WTC11 (cell line): Measurements from ENCODE around the gene PRXL2B. TPM values are rescaled to one million over a fixed set of nuclear protein-coding genes. Genes with fewer than 3 reads are reported as not detected.
"Not testable (repeated sequence)": the region's sequence is repeated elsewhere in the genome, so short reads cannot be mapped to it uniquely, and the experiment has no call there.

Source experiments
- ATAC-seq: fragments of 200-7000 bp; cut with Tn5 transposase; 2 replicates; pipeline ENCODE4 v1.10.0; 2021; ENCODE audit warnings: mild to moderate bottlenecking, moderate library complexity
- CTCF ChIA-PET: fragments of 300-600 bp; sonication (Branson Sonifier 250); formaldehyde crosslinking; loops from one replicate; lab custom pipeline; 2021; ENCODE audit warnings: antibody characterized with exemption; lab: Charles Lee
- POLR2A ChIA-PET: fragments of 350-600 bp; sonication (Branson Sonifier 250); formaldehyde crosslinking; loops from one replicate; lab custom pipeline; 2021; ENCODE audit warnings: antibody characterized with exemption; lab: Charles Lee
- DNase-seq: peaks from one replicate; pipeline ENCODE4 v3.0.0; 2021; ENCODE audit warnings: low spot score
- H3K27ac Mint-ChIP-seq: 2 replicates; pipeline ENCODE4 v1.8.0; 2021; ENCODE audit warnings: mixed read lengths
- H3K27me3 Mint-ChIP-seq: 2 replicates; pipeline ENCODE4 v1.8.0; 2021; ENCODE audit warnings: low read depth, mild to moderate bottlenecking, moderate library complexity, mixed read lengths
- H3K36me3 Mint-ChIP-seq: 2 replicates; pipeline ENCODE4 v1.8.0; 2021; ENCODE audit warnings: mixed read lengths
- H3K4me1 Mint-ChIP-seq: 2 replicates; pipeline ENCODE4 v1.8.0; 2022; ENCODE audit warnings: mixed read lengths
- H3K4me3 Mint-ChIP-seq: 2 replicates; pipeline ENCODE4 v1.8.0; 2021; ENCODE audit warnings: mild to moderate bottlenecking, moderate library complexity, mixed read lengths
- H3K9me3 Mint-ChIP-seq: 2 replicates; pipeline ENCODE4 v1.8.0; 2021; ENCODE audit warnings: mixed read lengths
- ATF1 ChIP-seq: sonication (generic); formaldehyde crosslinking; IDR thresholded peaks from 2 replicates; pipeline ENCODE4 v1.8.1; 2023; ENCODE audit warnings: mild to moderate bottlenecking, moderate library complexity, missing genetic modification reagents
- CREB1 ChIP-seq: sonication (generic); formaldehyde crosslinking; IDR thresholded peaks from 2 replicates; pipeline ENCODE4 v1.8.0; 2023; ENCODE audit warnings: mild to moderate bottlenecking, missing genetic modification reagents
- E2F4 ChIP-seq: sonication (generic); formaldehyde crosslinking; IDR thresholded peaks from 2 replicates; pipeline ENCODE4 v1.8.1; 2022; ENCODE audit warnings: low read depth, mild to moderate bottlenecking, moderate library complexity, missing genetic modification reagents, borderline replicate concordance
- FOXK1 ChIP-seq: sonication (generic); formaldehyde crosslinking; IDR thresholded peaks from 2 replicates; pipeline ENCODE4 v1.8.0; 2022; ENCODE audit warnings: mild to moderate bottlenecking, moderate library complexity, missing genetic modification reagents
- GRHL2 ChIP-seq: fragments of 250-450 bp; sonication (Bioruptor Pico); IDR thresholded peaks from 2 replicates; pipeline ENCODE4 v1.8.0; 2022; ENCODE audit warnings: mild to moderate bottlenecking, moderate library complexity; ENCODE audit not compliant: insufficient replicate concordance, severe bottlenecking
- IRF2 ChIP-seq: sonication (generic); formaldehyde crosslinking; IDR thresholded peaks from 2 replicates; pipeline ENCODE4 v1.8.0; 2022; ENCODE audit warnings: low read depth, missing genetic modification reagents, borderline replicate concordance
- MAX ChIP-seq: sonication (generic); formaldehyde crosslinking; IDR thresholded peaks from 2 replicates; pipeline ENCODE4 v1.8.0; 2022; ENCODE audit warnings: mild to moderate bottlenecking, missing genetic modification reagents
- NFYB ChIP-seq: sonication (generic); formaldehyde crosslinking; conservative IDR thresholded peaks from 2 replicates; pipeline ENCODE4 v1.8.0; 2022; ENCODE audit warnings: low read depth, missing genetic modification reagents
- OVOL2 ChIP-seq: fragments of 250-450 bp; sonication (Bioruptor Pico); IDR thresholded peaks from 2 replicates; pipeline ENCODE4 v1.9.0; 2021; ENCODE audit warnings: mild to moderate bottlenecking, borderline replicate concordance
- PRDM15 ChIP-seq: sonication (generic); formaldehyde crosslinking; IDR thresholded peaks from 2 replicates; pipeline ENCODE4 v1.8.0; 2022; ENCODE audit warnings: missing genetic modification reagents
- PRRX2 ChIP-seq: fragments of 250-450 bp; sonication (Bioruptor Pico); IDR thresholded peaks from 2 replicates; pipeline ENCODE4 v1.8.0; 2021; ENCODE audit warnings: mild to moderate bottlenecking
- RELA ChIP-seq: sonication (generic); formaldehyde crosslinking; IDR thresholded peaks from 2 replicates; pipeline ENCODE4 v1.8.1; 2022; ENCODE audit warnings: missing genetic modification reagents, mild to moderate bottlenecking, borderline replicate concordance
- SMAD4 ChIP-seq: sonication (generic); formaldehyde crosslinking; IDR thresholded peaks from 2 replicates; pipeline ENCODE4 v1.8.0; 2022; ENCODE audit warnings: mild to moderate bottlenecking, missing genetic modification reagents
- SOX15 ChIP-seq: fragments of 250-450 bp; sonication (Bioruptor Pico); IDR thresholded peaks from 2 replicates; pipeline ENCODE4 v1.9.0; 2021; ENCODE audit warnings: mild to moderate bottlenecking
- TEAD1 ChIP-seq: sonication (generic); formaldehyde crosslinking; IDR thresholded peaks from 2 replicates; pipeline ENCODE4 v1.8.0; 2022; ENCODE audit warnings: mild to moderate bottlenecking, missing genetic modification reagents
- ZBTB21 ChIP-seq: sonication (generic); formaldehyde crosslinking; IDR thresholded peaks from 2 replicates; pipeline ENCODE4 v1.8.1; 2023; ENCODE audit warnings: mild to moderate bottlenecking, missing genetic modification reagents, borderline replicate concordance
- total RNA-seq: library from RNA; stranded (reverse); gene quantifications from 3 replicates; pipeline ENCODE4 v1.2.3, GENCODE V29; 2021
- TF ChIP-seq, protein P1 (sequence below): sonication (generic); formaldehyde crosslinking; IDR thresholded peaks from 2 replicates; pipeline ENCODE4 v1.8.1; 2023; ENCODE audit warnings: mild to moderate bottlenecking, missing genetic modification reagents
- TF ChIP-seq, protein P2 (sequence below): fragments of 250-450 bp; sonication (Bioruptor Pico); IDR thresholded peaks from 2 replicates; pipeline ENCODE4 v1.8.0; 2021; ENCODE audit warnings: mild to moderate bottlenecking
- TF ChIP-seq, protein P3 (sequence below): sonication (generic); formaldehyde crosslinking; IDR thresholded peaks from 2 replicates; pipeline ENCODE4 v1.8.0; 2023; ENCODE audit warnings: mild to moderate bottlenecking, missing genetic modification reagents

PRXL2B gene
- total RNA-seq, 1 experiment from 2014 or later = 50.3 TPM

DNA sequence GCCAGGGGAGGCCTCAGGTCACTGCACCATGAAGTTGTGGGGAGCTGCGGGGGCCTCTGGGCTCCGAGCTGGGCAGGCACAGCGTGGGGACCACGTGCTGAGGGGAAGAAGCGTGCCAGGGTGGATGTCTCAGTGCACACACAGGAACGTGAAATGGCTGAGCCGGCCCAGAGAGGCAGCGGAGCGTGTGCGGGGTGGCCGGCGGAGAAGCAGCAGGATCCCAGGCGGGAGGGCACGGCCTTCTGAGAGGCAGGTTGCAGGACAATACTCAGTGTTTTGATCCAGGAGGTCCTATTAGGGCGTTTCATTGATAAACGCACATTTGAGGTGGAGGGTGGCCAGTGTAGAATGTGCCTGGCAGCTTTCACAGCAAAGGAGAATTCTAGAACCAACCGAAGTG is 17.5 kb upstream of the PRXL2B start:
- DNase-seq = no peak
- ChIA-PET CTCF (no interaction called here), POLR2A (no interaction called here)
- Mint-ChIP-seq H3K27ac (no peak overlapping the region; the same call in 1 of the 2 replicates), H3K36me3 (peaks cover 11% of the 10 kb centered on the region; the same call in 1 of the 2 replicates), H3K4me1 (0 out of 2 replicates have a peak, but pooled peaks cover 3% of the 10 kb centered on the region), H3K27me3 (peaks cover 11% of the 10 kb centered on the region; the same call in 1 of the 2 replicates)
- ATAC-seq = no peak
- TF ChIP-seq, protein P1, sequence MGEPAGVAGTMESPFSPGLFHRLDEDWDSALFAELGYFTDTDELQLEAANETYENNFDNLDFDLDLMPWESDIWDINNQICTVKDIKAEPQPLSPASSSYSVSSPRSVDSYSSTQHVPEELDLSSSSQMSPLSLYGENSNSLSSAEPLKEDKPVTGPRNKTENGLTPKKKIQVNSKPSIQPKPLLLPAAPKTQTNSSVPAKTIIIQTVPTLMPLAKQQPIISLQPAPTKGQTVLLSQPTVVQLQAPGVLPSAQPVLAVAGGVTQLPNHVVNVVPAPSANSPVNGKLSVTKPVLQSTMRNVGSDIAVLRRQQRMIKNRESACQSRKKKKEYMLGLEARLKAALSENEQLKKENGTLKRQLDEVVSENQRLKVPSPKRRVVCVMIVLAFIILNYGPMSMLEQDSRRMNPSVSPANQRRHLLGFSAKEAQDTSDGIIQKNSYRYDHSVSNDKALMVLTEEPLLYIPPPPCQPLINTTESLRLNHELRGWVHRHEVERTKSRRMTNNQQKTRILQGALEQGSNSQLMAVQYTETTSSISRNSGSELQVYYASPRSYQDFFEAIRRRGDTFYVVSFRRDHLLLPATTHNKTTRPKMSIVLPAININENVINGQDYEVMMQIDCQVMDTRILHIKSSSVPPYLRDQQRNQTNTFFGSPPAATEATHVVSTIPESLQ (CRISPR knock-in tag) = no peak
- TF ChIP-seq FOXK1 (CRISPR knock-in tag) (no peak), ATF1 (CRISPR knock-in tag) (no peak)
- TF ChIP-seq, protein P2, sequence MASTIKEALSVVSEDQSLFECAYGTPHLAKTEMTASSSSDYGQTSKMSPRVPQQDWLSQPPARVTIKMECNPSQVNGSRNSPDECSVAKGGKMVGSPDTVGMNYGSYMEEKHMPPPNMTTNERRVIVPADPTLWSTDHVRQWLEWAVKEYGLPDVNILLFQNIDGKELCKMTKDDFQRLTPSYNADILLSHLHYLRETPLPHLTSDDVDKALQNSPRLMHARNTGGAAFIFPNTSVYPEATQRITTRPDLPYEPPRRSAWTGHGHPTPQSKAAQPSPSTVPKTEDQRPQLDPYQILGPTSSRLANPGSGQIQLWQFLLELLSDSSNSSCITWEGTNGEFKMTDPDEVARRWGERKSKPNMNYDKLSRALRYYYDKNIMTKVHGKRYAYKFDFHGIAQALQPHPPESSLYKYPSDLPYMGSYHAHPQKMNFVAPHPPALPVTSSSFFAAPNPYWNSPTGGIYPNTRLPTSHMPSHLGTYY = no peak
- TF ChIP-seq, all 79 proteins: peak for 0
- Mint-ChIP-seq H3K9me3 (peaks cover 18% of the 10 kb centered on the region), H3K4me3 (no peak overlapping the region)

- POLR2A ChIA-PET, H3K27ac Mint-ChIP-seq, H3K4me3 Mint-ChIP-seq, DNase-seq, H3K4me1 Mint-ChIP-seq, ATAC-seq: not testable (repeated sequence)
- Mint-ChIP-seq H3K36me3 (peaks cover 13% of the 10 kb centered on the region; the same call in 1 of the 2 replicates), H3K9me3 (peaks cover 21% of the 10 kb centered on the region), H3K27me3 (peaks cover 11% of the 10 kb centered on the region; the same call in 1 of the 2 replicates)
- CTCF ChIA-PET = interaction anchor here (1.0 kb wide), 1 partner anchor 254 kb away, joined by 3 read pairs; no protein-coding TSS in a partner anchor
Observed at GRCh38 chr1:2569703-2570102, 16.9 kb upstream of the PRXL2B start.

DNA sequence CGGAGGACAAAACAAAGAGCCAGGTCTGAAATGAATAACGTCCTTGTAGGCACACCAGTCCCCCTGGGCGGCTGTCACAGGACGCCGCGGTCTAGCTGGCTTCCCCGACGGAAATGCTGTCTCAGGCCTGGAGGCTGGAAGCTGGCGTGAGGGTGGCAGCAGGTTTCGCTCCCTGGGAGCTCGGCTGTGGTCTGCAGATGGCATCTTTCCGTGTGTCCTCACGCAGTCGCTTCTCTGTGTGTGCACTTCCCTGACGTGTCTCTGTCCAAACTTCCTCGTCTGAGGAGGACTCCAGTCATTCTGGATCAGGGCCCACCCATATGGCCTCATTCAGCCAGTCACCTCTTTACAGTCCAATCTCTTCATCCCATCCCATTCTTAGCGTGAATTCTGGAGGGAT is 16.2 kb upstream of the PRXL2B start:
- ATAC-seq = no peak
- peaks cover 13% of the 10 kb centered on the region; the same call in 1 of the 2 replicates for H3K36me3 Mint-ChIP-seq
- POLR2A ChIA-PET = no interaction called here
- H3K27ac Mint-ChIP-seq = no peak overlapping the region
- H3K9me3 Mint-ChIP-seq = peaks cover 21% of the 10 kb centered on the region
- CTCF ChIA-PET = interaction anchor here (1.0 kb wide), 1 partner anchor 255 kb away, joined by 3 read pairs; no protein-coding TSS in a partner anchor
- H3K27me3 Mint-ChIP-seq = peaks cover 11% of the 10 kb centered on the region; the same call in 1 of the 2 replicates
- DNase-seq = no peak
- H3K4me3 Mint-ChIP-seq = no peak overlapping the region
- H3K4me1 Mint-ChIP-seq = no peaks in the 10 kb centered on the region
- TF ChIP-seq, protein P3, sequence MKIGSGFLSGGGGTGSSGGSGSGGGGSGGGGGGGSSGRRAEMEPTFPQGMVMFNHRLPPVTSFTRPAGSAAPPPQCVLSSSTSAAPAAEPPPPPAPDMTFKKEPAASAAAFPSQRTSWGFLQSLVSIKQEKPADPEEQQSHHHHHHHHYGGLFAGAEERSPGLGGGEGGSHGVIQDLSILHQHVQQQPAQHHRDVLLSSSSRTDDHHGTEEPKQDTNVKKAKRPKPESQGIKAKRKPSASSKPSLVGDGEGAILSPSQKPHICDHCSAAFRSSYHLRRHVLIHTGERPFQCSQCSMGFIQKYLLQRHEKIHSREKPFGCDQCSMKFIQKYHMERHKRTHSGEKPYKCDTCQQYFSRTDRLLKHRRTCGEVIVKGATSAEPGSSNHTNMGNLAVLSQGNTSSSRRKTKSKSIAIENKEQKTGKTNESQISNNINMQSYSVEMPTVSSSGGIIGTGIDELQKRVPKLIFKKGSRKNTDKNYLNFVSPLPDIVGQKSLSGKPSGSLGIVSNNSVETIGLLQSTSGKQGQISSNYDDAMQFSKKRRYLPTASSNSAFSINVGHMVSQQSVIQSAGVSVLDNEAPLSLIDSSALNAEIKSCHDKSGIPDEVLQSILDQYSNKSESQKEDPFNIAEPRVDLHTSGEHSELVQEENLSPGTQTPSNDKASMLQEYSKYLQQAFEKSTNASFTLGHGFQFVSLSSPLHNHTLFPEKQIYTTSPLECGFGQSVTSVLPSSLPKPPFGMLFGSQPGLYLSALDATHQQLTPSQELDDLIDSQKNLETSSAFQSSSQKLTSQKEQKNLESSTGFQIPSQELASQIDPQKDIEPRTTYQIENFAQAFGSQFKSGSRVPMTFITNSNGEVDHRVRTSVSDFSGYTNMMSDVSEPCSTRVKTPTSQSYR (CRISPR knock-in tag) = no peak
- TF ChIP-seq ATF1 (CRISPR knock-in tag) = no peak
- TF ChIP-seq IRF2 = no peak
- no peak for TF ChIP-seq PRDM15
- no peak for TF ChIP-seq TEAD1 (CRISPR knock-in tag)
- TF ChIP-seq SMAD4 (CRISPR knock-in tag) = no peak
- no peak for TF ChIP-seq CREB1 (CRISPR knock-in tag)
- TF ChIP-seq, protein P2 = no peak
- no peak for TF ChIP-seq PRRX2 (CRISPR knock-in tag)
- TF ChIP-seq MAX (CRISPR knock-in tag) = no peak
- TF ChIP-seq RELA (CRISPR knock-in tag) = no peak
- no peak for TF ChIP-seq SOX15 (CRISPR knock-in tag)
- no peak for TF ChIP-seq GRHL2 (CRISPR knock-in tag)
- no peak for TF ChIP-seq ZBTB21 (CRISPR knock-in tag)
- TF ChIP-seq E2F4 (CRISPR knock-in tag) = no peak
- no peak for TF ChIP-seq OVOL2 (CRISPR knock-in tag)
- TF ChIP-seq NFYB (CRISPR knock-in tag) = no peak
